Spleen (tissue), 11 donors: ENCODE measurements around the gene KCNQ1. TPM values are rescaled to one million over a fixed set of nuclear protein-coding genes. Genes with fewer than 3 reads are reported as not detected.

ENCODE experiments used
- DNase-seq: peaks from one replicate; pipeline ENCODE4 v3.0.0-alpha.2; 2020
- H3K27ac ChIP-seq, 8 donors: fragments of 200-600 bp; sonication (generic) in 7 of 8; 1 replicate in 4 of 8; 2 replicates in 4 of 8; pipeline versions ENCODE4 v1.5.0 to v1.8.0; 2016 to 2021; ENCODE audit warnings: inconsistent platforms in 4 of 8, mild to moderate bottlenecking in 4 of 8, moderate library complexity in 1 of 8
- H3K27me3 ChIP-seq, 7 donors: fragments of 200-600 bp; sonication (generic) in 6 of 7; replicated peaks in 1 of 7; 1 replicate in 4 of 7; 2 replicates in 3 of 7; pipeline versions ENCODE4 v1.5.0 to v1.8.0; 2016 to 2021; ENCODE audit warnings: inconsistent platforms in 3 of 7, mild to moderate bottlenecking in 1 of 7
- H3K36me3 ChIP-seq, 6 donors: fragments of 200-600 bp; sonication (generic) in 5 of 6; 1 replicate in 4 of 6; 2 replicates in 2 of 6; pipeline versions ENCODE4 v1.5.0 to v1.8.0; 2016 to 2021; ENCODE audit warnings: inconsistent platforms in 2 of 6
- H3K4me1 ChIP-seq, 6 donors: fragments of 200-600 bp; sonication (generic) in 5 of 6; 1 replicate in 3 of 6; 2 replicates in 3 of 6; pipeline versions ENCODE4 v1.5.0 to v1.8.0; 2016 to 2021; ENCODE audit warnings: inconsistent platforms in 3 of 6
- H3K4me3 ChIP-seq, 8 donors: fragments of 200-600 bp; sonication (generic) in 7 of 8; 1 replicate in 4 of 8; 2 replicates in 4 of 8; pipeline versions ENCODE4 v1.5.0 to v1.8.0; 2016 to 2021; ENCODE audit warnings: inconsistent platforms in 4 of 8, mild to moderate bottlenecking in 4 of 8, moderate library complexity in 2 of 8
- H3K9me3 ChIP-seq, 8 donors: fragments of 200-600 bp; sonication (generic) in 7 of 8; 1 replicate in 4 of 8; 2 replicates in 4 of 8; pipeline versions ENCODE4 v1.5.0 to v1.8.0; 2016 to 2021; ENCODE audit warnings: inconsistent platforms in 4 of 8
- POLR2A ChIP-seq, 3 donors: fragments of 450-650 bp; IDR thresholded peaks; one replicate each; pipeline ENCODE4 v1.5.1; 2017; ENCODE audit warnings: antibody characterized with exemption in 3 of 3, mild to moderate bottlenecking in 1 of 3
- POLR2AphosphoS5 ChIP-seq, 3 donors: sonication (generic); formaldehyde crosslinking; IDR thresholded peaks; one replicate each; pipeline ENCODE4 v1.5.1; 2017; ENCODE audit warnings: antibody characterized with exemption in 3 of 3
- WGBS, 5 donors: extraction: QIAGEN DNeasy Blood & Tissue Kit in 3 of 5; methylation state at CpG; one replicate each; pipeline versions ENCODE4 v1.1.5 to v1.1.7; 2013 to 2018; 5-methylcytosine and 5-hydroxymethylcytosine counted together
- intact Hi-C: fragments of 100-400 bp; cut with DNase I; formaldehyde crosslinking; loops from one replicate; pipeline ENCODE4 v1.15.0; 2023; ENCODE audit warnings: low total_unique reads
- polyA plus RNA-seq, 3 donors: library from polyadenylated mRNA; stranded (reverse); fragments of 200-250 nt; gene quantifications; one replicate each; pipeline ENCODE4 v1.2.1, GENCODE V29; 2013
- total RNA-seq, 7 donors: library from RNA; depleted of rRNA in 3 of 7; stranded (reverse); fragments of >200 nt in 3 of 7; fragmentation: NEBNext Ultra II Directional in 4 of 7; extraction: Animal tissue kit (Norgen Biotek cat#: 25700) in 4 of 7; gene quantifications; one replicate each; pipeline versions ENCODE4 v1.1.0 to v1.2.1, GENCODE V29; 2016 to 2021
- TF ChIP-seq, protein P1 (sequence below), 11 experiments: fragments of 200-600 bp in 7 of 11; fragments of 450-650 bp in 4 of 11; sonication (generic) in 4 of 11; IDR thresholded peaks in 8 of 11; conservative IDR thresholded peaks in 3 of 11; 1 replicate in 7 of 11; 2 replicates in 4 of 11; pipeline versions ENCODE4 v1.4.0 to v1.8.0; 2016 to 2021; ENCODE audit warnings: antibody characterized with exemption in 11 of 11, inconsistent platforms in 4 of 11, mild to moderate bottlenecking in 1 of 11
- donor health status: healthy with polysubstance abuse.
- donor health status: DM: no; HTN: no; CAD: no; lungs with moderate emphysema.
- donor health status: DM: no; HTN: no; CAD: no.
- donor health status: Bipolar disorder and iron deficiency.
- donor health status: healthy.
- donor health status: DM: no; HTN: no; CAD: no.
- donor health status: DM: yes; HTN: yes; CAD: no.

Gene KCNQ1
- total and polyA plus RNA-seq, 10 donors = 3.3 to 21.6 (median 13.5) TPM

DNA sequence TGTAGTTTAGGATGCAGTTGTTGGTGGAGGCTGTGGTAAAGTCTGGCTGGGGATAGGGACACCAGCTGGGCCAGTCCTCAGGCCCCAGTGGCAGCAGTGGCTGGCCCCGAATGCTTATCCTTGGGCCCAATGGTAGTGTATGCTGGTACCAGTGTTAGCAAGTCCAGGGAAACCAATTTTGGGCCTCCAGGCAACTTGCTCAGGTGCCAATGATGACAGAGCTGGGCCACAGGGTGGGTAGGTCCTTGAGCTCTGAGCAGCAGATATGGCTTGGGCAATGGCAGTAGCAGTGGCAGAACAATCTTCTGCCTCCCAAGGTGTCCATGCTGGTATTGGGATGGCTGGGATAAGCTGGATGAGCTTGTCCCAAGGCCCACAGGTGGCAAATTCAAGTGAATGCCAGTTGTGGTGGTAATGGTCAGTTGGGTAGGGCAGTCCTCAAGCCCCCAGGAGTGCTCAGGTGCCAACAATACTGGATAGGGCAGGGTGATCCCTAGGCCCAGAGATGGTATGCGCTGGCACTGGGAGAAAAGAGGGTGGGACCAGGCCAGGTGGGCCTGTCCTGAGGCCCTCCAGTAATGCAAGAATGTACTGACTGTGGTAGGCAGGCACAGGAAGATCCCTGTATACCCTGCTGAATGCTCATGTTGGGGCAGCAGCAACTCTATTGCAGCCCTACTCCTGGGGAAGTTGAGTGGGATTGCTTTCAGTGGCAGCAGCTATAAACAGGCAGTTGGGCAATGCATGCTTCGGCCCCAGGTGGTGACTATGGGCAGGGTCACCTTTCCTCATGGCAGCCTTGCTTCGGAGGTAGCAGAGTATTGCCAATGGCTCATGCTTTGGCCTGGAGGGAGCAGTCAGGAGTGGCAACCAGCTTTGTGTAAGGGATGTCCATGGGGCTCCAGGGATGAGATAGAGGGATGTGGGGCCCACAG lies 200.3 kb downstream of the KCNQ1 start:
- Histone ChIP-seq H3K27ac (no peak overlapping the region), H3K9me3 (peaks cover 22 to 100% (median 100%) of the 10 kb centered on the region in 8 donors), H3K4me3 (no peak overlapping the region), H3K27me3 (no peaks in the 10 kb centered on the region), H3K36me3 (peaks cover 0 to 19% (median 0%) of the 10 kb centered on the region in 6 donors), H3K4me1 (no peaks in the 10 kb centered on the region)
- TF ChIP-seq POLR2AphosphoS5 (IDR thresholded peaks at IDR 0.05) = no peak
- TF ChIP-seq, protein P1, sequence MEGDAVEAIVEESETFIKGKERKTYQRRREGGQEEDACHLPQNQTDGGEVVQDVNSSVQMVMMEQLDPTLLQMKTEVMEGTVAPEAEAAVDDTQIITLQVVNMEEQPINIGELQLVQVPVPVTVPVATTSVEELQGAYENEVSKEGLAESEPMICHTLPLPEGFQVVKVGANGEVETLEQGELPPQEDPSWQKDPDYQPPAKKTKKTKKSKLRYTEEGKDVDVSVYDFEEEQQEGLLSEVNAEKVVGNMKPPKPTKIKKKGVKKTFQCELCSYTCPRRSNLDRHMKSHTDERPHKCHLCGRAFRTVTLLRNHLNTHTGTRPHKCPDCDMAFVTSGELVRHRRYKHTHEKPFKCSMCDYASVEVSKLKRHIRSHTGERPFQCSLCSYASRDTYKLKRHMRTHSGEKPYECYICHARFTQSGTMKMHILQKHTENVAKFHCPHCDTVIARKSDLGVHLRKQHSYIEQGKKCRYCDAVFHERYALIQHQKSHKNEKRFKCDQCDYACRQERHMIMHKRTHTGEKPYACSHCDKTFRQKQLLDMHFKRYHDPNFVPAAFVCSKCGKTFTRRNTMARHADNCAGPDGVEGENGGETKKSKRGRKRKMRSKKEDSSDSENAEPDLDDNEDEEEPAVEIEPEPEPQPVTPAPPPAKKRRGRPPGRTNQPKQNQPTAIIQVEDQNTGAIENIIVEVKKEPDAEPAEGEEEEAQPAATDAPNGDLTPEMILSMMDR (IDR thresholded peaks at IDR 0.05 in 8 of 11, conservative IDR thresholded peaks at IDR 0.05 in 3 of 11) = no peak
- TF ChIP-seq POLR2A (IDR thresholded peaks at IDR 0.05) = no peak
- WGBS, 5 donors = 89 to 97% (median 92%) methylated on average over 3 to 4 of the region's 4 CpGs
- DNase-seq = no peak
- intact Hi-C loops = no loop called here

DNA sequence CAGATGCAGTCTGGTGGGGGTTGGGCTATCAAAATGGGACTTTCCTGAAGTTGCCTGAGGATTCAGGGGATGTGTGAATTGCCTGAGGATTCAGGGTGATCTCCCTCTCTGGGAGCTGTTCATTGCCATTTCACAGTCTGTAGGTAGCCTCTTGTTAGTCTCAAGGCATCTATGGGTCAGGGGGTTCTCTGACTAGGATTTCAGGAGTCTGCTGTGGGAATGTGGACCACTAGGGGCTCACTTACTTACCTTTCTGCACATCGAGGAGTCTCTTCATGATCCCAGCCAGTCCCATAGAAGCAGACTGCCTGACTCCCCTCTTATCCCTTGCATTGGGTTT lies 200.9 kb downstream of the KCNQ1 start:
- WGBS, 5 donors = 84 to 100% (median 95%) methylated on average over 1 of the region's 1 CpG
- intact Hi-C loops = no loop called here
- Histone ChIP-seq H3K9me3 (peaks cover 23 to 100% (median 100%) of the 10 kb centered on the region in 8 donors), H3K27ac (no peak overlapping the region), H3K4me1 (no peaks in the 10 kb centered on the region), H3K27me3 (no peaks in the 10 kb centered on the region), H3K4me3 (no peak overlapping the region), H3K36me3 (peaks cover 0 to 15% (median 0%) of the 10 kb centered on the region in 6 donors)
- no peak for DNase-seq
- TF ChIP-seq POLR2A (IDR thresholded peaks at IDR 0.05) (no peak), POLR2AphosphoS5 (IDR thresholded peaks at IDR 0.05) (no peak)
- TF ChIP-seq, protein P1 (IDR thresholded peaks at IDR 0.05 in 8 of 11, conservative IDR thresholded peaks at IDR 0.05 in 3 of 11) = no peak

DNA sequence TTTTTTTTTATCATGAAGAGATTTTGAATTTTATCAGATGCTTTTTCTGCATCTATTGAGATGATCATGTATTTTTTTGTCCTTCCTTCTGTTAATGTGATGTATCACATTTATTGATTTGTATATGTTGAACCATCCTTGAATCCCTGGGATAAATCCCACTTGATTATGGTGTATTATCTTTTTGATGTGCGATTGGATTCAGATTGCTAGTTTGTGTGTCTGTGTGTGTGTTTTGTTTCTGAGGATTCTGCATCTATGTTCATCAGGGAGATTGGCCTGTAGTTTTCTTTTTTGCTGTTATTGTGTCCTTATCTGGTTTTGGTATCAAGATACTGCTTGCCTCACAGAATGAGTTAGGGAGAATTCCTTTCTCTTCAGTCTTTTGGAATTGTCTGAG lies 202.4 kb downstream of the KCNQ1 start:
- no peaks in the 10 kb centered on the region for H3K4me1 ChIP-seq
- 90 to 97% (median 91%) methylated on average over 1 of the region's 1 CpG for WGBS, 5 donors
- H3K9me3 ChIP-seq = peaks cover 22 to 100% (median 96%) of the 10 kb centered on the region in 8 donors
- H3K36me3 ChIP-seq = peaks cover 0 to 14% (median 0%) of the 10 kb centered on the region in 6 donors
- no peak for TF ChIP-seq POLR2AphosphoS5 (IDR thresholded peaks at IDR 0.05)
- TF ChIP-seq, protein P1 (IDR thresholded peaks at IDR 0.05 in 8 of 11, conservative IDR thresholded peaks at IDR 0.05 in 3 of 11) = no peak
- no peak for TF ChIP-seq POLR2A (IDR thresholded peaks at IDR 0.05)
- intact Hi-C loops = no loop called here
- no peaks in the 10 kb centered on the region for H3K27me3 ChIP-seq
- H3K27ac ChIP-seq = no peak overlapping the region
- DNase-seq = no peak
- H3K4me3 ChIP-seq = no peak overlapping the region

DNA sequence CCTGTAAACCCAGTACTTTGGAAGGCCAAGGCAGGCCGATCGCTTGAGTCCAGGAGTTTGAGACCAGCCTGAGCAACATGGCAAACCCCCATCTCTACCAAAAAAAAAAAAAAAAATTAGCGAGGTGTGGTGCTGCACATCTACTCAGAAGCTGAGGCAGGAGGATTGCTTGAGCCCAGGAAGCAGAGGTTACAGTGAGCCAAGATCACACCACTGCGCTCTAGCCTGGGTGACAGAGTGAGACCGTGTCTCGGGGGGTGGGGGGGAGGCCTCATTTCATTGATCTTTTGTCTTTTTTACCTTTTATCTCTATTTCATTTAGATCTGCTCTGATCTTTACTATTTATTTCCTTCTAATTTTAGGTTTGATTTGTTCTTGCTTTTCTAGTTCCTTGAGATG lies 203.1 kb downstream of the KCNQ1 start:
- Histone ChIP-seq H3K36me3 (peaks cover 0 to 15% (median 0%) of the 10 kb centered on the region in 6 donors), H3K4me1 (no peaks in the 10 kb centered on the region), H3K4me3 (no peak overlapping the region), H3K27me3 (no peaks in the 10 kb centered on the region), H3K27ac (no peak overlapping the region), H3K9me3 (peaks cover 19 to 97% (median 89%) of the 10 kb centered on the region in 8 donors)
- 92 to 98% (median 96%) methylated on average over 6 of the region's 6 CpGs for WGBS, 5 donors
- intact Hi-C loops = no loop called here
- DNase-seq = no peak
- no peak for TF ChIP-seq POLR2A (IDR thresholded peaks at IDR 0.05)
- TF ChIP-seq, protein P1 (IDR thresholded peaks at IDR 0.05 in 8 of 11, conservative IDR thresholded peaks at IDR 0.05 in 3 of 11) = no peak
- TF ChIP-seq POLR2AphosphoS5 (IDR thresholded peaks at IDR 0.05) = no peak
